GM19025 (cell line): Measurements from ENCODE around the gene TEDC2.

Experiments used
- ATAC-seq: cut with Tn5 transposase; IDR thresholded peaks from one replicate; pipeline ENCODE4 v1.9.1; 2021; ENCODE audit warnings: mild to moderate bottlenecking, low read depth, moderate library complexity; ENCODE audit not compliant: unreplicated experiment

Gene TEDC2

GRCh38 chr16:2464333-2464732, 4.4 kb downstream of the TEDC2 start:
- no peak for ATAC-seq

GRCh38 chr16:2465653-2466415, 5.9 kb downstream of the TEDC2 start:
- no peak for ATAC-seq

GRCh38 chr16:2466667-2467527, 7.0 kb downstream of the TEDC2 start:
- no peak for ATAC-seq

- ATAC-seq = no peak
Observed at GRCh38 chr16:2467528-2468232, 7.8 kb downstream of the TEDC2 start.

GRCh38 chr16:2468233-2468724, 8.4 kb downstream of the TEDC2 start:
- no peak for ATAC-seq

GRCh38 chr16:2468725-2469398, 9.0 kb downstream of the TEDC2 start:
- no peak for ATAC-seq

- ATAC-seq = no peak
Observed at GRCh38 chr16:2469399-2470233, 9.7 kb downstream of the TEDC2 start.

GRCh38 chr16:2470234-2470601, 10.3 kb downstream of the TEDC2 start:
- no peak for ATAC-seq

GRCh38 chr16:2470603-2471015, 10.7 kb downstream of the TEDC2 start:
- ATAC-seq = no peak

- no peak for ATAC-seq
Observed at GRCh38 chr16:2471016-2471652, 11.2 kb downstream of the TEDC2 start, which contains the start of gene NTN3. Gene NTN3 (plus strand): TSS chr16:2471297. CDS start chr16:2471702, 405 bp downstream.

- ATAC-seq = no peak
Observed at GRCh38 chr16:2471653-2472487, 12.0 kb downstream of the TEDC2 start.

GRCh38 chr16:2472488-2472864, 12.6 kb downstream of the TEDC2 start:
- no peak for ATAC-seq

GRCh38 chr16:2472885-2473445, 13.1 kb downstream of the TEDC2 start:
- ATAC-seq = no peak

- ATAC-seq = no peak
Observed at GRCh38 chr16:2473446-2473926, 13.6 kb downstream of the TEDC2 start.

- peak; percentile 10 for ATAC-seq
Observed at GRCh38 chr16:2473999-2474876, 14.3 kb downstream of the TEDC2 start.

GRCh38 chr16:2474877-2475412, 15.0 kb downstream of the TEDC2 start, which contains the start of gene TBC1D24:
Gene TBC1D24 (plus strand): TSS chr16:2475127. CDS start chr16:2496149, 21,022 bp downstream.
- ATAC-seq = peak; percentile 70
